ES-I3 (cell line): ENCODE results near the gene BRAF.
"Not testable (repeated sequence)": the region's sequence is repeated elsewhere in the genome, so short reads cannot be mapped to it uniquely, and the experiment has no call there.

Experiments used
- H3K36me3 ChIP-seq: 2 replicates; pipeline ENCODE4 v1.6.1; 2013; ENCODE audit warnings: mild to moderate bottlenecking, low read length, control low read depth, moderate library complexity; ENCODE audit not compliant: insufficient read depth
- H3K4me1 ChIP-seq: 2 replicates; pipeline ENCODE4 v1.6.1; 2013; ENCODE audit warnings: mild to moderate bottlenecking, control low read depth, low read length; ENCODE audit not compliant: insufficient read depth
- H3K9ac ChIP-seq: 2 replicates; pipeline ENCODE4 v1.6.1; 2013; ENCODE audit warnings: low read depth, mild to moderate bottlenecking, low read length, moderate library complexity
- H3K9me3 ChIP-seq: 2 replicates; pipeline ENCODE4 v1.6.1; 2013; ENCODE audit warnings: mild to moderate bottlenecking, low read length, moderate library complexity; ENCODE audit not compliant: control insufficient read depth, insufficient read depth

Gene BRAF

GRCh38 chr7:140689199-140690152 is 235.3 kb downstream of the BRAF start:
- Histone ChIP-seq H3K9me3 (no peaks in the 10 kb centered on the region), H3K9ac (no peak overlapping the region), H3K4me1 (no peaks in the 10 kb centered on the region), H3K36me3 (peaks cover 3% of the 10 kb centered on the region; the same call in 1 of the 2 replicates)

GRCh38 chr7:140688341-140688740 is 236.4 kb downstream of the BRAF start:
- no peaks in the 10 kb centered on the region for H3K4me1 ChIP-seq
- peaks cover 3% of the 10 kb centered on the region; the same call in 1 of the 2 replicates for H3K36me3 ChIP-seq
- no peaks in the 10 kb centered on the region for H3K9me3 ChIP-seq
- no peak overlapping the region for H3K9ac ChIP-seq

- H3K9ac ChIP-seq, result no peak overlapping the region
- H3K36me3 ChIP-seq, result peaks cover 2% of the 10 kb centered on the region; the same call in 1 of the 2 replicates
- H3K9me3 ChIP-seq, result no peaks in the 10 kb centered on the region
- H3K4me1 ChIP-seq, result no peaks in the 10 kb centered on the region
These were observed 237.8 kb downstream of the BRAF start for GRCh38 chr7:140686921-140687320.

GRCh38 chr7:140685407-140686087 is 239.2 kb downstream of the BRAF start:
- H3K36me3 ChIP-seq, result no peaks in the 10 kb centered on the region
- no peaks in the 10 kb centered on the region for H3K4me1 ChIP-seq
- H3K9ac ChIP-seq, result no peak overlapping the region
- no peaks in the 10 kb centered on the region for H3K9me3 ChIP-seq

- Histone ChIP-seq H3K36me3 (no peaks in the 10 kb centered on the region), H3K4me1 (no peaks in the 10 kb centered on the region), H3K9ac (no peak overlapping the region), H3K9me3 (no peaks in the 10 kb centered on the region)
These were observed 240.4 kb downstream of the BRAF start for GRCh38 chr7:140684066-140684950.

- Histone ChIP-seq H3K36me3 (no peaks in the 10 kb centered on the region), H3K4me1 (no peaks in the 10 kb centered on the region), H3K9me3 (no peaks in the 10 kb centered on the region), H3K9ac (no peak overlapping the region)
These were observed 241.1 kb downstream of the BRAF start for GRCh38 chr7:140683657-140684056.

- H3K9ac ChIP-seq, result no peak overlapping the region
- no peaks in the 10 kb centered on the region for H3K9me3 ChIP-seq
- H3K36me3 ChIP-seq, result no peaks in the 10 kb centered on the region
- H3K4me1 ChIP-seq, result no peaks in the 10 kb centered on the region
These were observed 243.0 kb downstream of the BRAF start for GRCh38 chr7:140681766-140682165.

- no peaks in the 10 kb centered on the region for H3K4me1 ChIP-seq
- no peaks in the 10 kb centered on the region for H3K36me3 ChIP-seq
- H3K9ac ChIP-seq, result no peak overlapping the region
- H3K9me3 ChIP-seq, result no peaks in the 10 kb centered on the region
These were observed 243.8 kb downstream of the BRAF start for GRCh38 chr7:140680886-140681285.

GRCh38 chr7:140679186-140679585 is 245.5 kb downstream of the BRAF start:
- no peaks in the 10 kb centered on the region for H3K9me3 ChIP-seq
- no peak overlapping the region for H3K9ac ChIP-seq
- H3K36me3 ChIP-seq, result no peaks in the 10 kb centered on the region
- peaks cover 5% of the 10 kb centered on the region; the same call in 1 of the 2 replicates for H3K4me1 ChIP-seq

GRCh38 chr7:140678816-140679130 is 246.0 kb downstream of the BRAF start:
- Histone ChIP-seq H3K36me3 (no peaks in the 10 kb centered on the region), H3K9me3 (no peaks in the 10 kb centered on the region), H3K9ac (no peak overlapping the region), H3K4me1 (peaks cover 5% of the 10 kb centered on the region; the same call in 1 of the 2 replicates)

- no peaks in the 10 kb centered on the region for H3K9me3 ChIP-seq
- peaks cover 5% of the 10 kb centered on the region; the same call in 1 of the 2 replicates for H3K4me1 ChIP-seq
- H3K9ac ChIP-seq, result no peak overlapping the region
- H3K36me3 ChIP-seq, result no peaks in the 10 kb centered on the region
These were observed 246.5 kb downstream of the BRAF start for GRCh38 chr7:140678081-140678815.

- Histone ChIP-seq H3K9ac (no peak overlapping the region), H3K36me3 (no peaks in the 10 kb centered on the region), H3K9me3 (no peaks in the 10 kb centered on the region), H3K4me1 (peaks cover 5% of the 10 kb centered on the region; the same call in 1 of the 2 replicates)
These were observed 247.2 kb downstream of the BRAF start for GRCh38 chr7:140677496-140677895.

- H3K9ac ChIP-seq, H3K36me3 ChIP-seq, H3K4me1 ChIP-seq, H3K9me3 ChIP-seq: not testable (repeated sequence)
These were observed 247.8 kb downstream of the BRAF start for GRCh38 chr7:140676956-140677355.
